IMR-90 (cell line): ENCODE measurements around the gene UNKL. TPM values are rescaled to one million over a fixed set of nuclear protein-coding genes. Genes with fewer than 3 reads are reported as not detected.
A peak's percentile ranks its signal among the peaks of the same experiment; 100 is the strongest.

Experiments
- ATAC-seq: fragments of 200-7000 bp; cut with Tn5 transposase; 2 replicates; pipeline ENCODE4 v1.9.1; 2020; ENCODE audit warnings: low read depth, mild to moderate bottlenecking, moderate library complexity
- BruUV-seq: library from RNA; stranded (reverse); fragments of 400-500 nt; replicated peaks from 2 replicates; lab custom pipeline; 2021; lab: Mats Ljungman, UMichigan
- CTCF ChIA-PET: fragments of 300-600 bp; formaldehyde crosslinking; extraction: SDS; loops from one replicate; lab custom pipeline; 2021; ENCODE audit warnings: antibody characterized with exemption; lab: Yijun Ruan, JAX
- POLR2A ChIA-PET: fragments of 300-600 bp; sonication (Branson Sonifier 250); formaldehyde crosslinking; loops from one replicate; lab custom pipeline; 2022; ENCODE audit warnings: antibody characterized with exemption; ENCODE audit not compliant: unreplicated experiment; lab: Charles Lee
- DNase-seq: peaks from one replicate; pipeline ENCODE4 v3.0.0; 2013
- H2AFZ ChIP-seq: replicated peaks from 2 replicates; pipeline ENCODE3; 2013; ENCODE audit warnings: low read length, mild to moderate bottlenecking; ENCODE audit not compliant: poor library complexity
- H2AK5ac ChIP-seq: 2 replicates; pipeline ENCODE4 v1.6.1; 2013; ENCODE audit warnings: low read depth, low read length, inconsistent platforms
- H2AK9ac ChIP-seq: replicated peaks from 2 replicates; pipeline ENCODE3; 2013; ENCODE audit warnings: mild to moderate bottlenecking, low read depth, low read length, moderate library complexity; ENCODE audit not compliant: poor library complexity
- H2BK120ac ChIP-seq: 2 replicates; pipeline ENCODE4 v1.6.1; 2013; ENCODE audit warnings: low read depth, low read length, inconsistent platforms
- H2BK15ac ChIP-seq: 3 replicates; pipeline ENCODE4 v1.6.1; 2013; ENCODE audit warnings: low read depth, low read length, inconsistent platforms
- H2BK20ac ChIP-seq: 2 replicates; pipeline ENCODE4 v1.6.1; 2013; ENCODE audit warnings: low read depth, mild to moderate bottlenecking, inconsistent platforms, low read length, moderate library complexity
- H2BK5ac ChIP-seq: 2 replicates; pipeline ENCODE4 v1.6.1; 2013; ENCODE audit warnings: mild to moderate bottlenecking, low read depth, low read length, inconsistent platforms; ENCODE audit not compliant: poor library complexity, severe bottlenecking
- H3K14ac ChIP-seq: replicated peaks from 2 replicates; pipeline ENCODE4 v1.6.1; 2013; ENCODE audit warnings: low read depth, low read length, inconsistent platforms
- H3K18ac ChIP-seq: 2 replicates; pipeline ENCODE4 v1.6.1; 2013; ENCODE audit warnings: low read depth, low read length, control low read depth
- H3K23ac ChIP-seq: 2 replicates; pipeline ENCODE4 v1.6.1; 2013; ENCODE audit warnings: low read depth, low read length, inconsistent platforms
- H3K27ac ChIP-seq: 2 replicates; pipeline ENCODE4 v1.5.1; 2013; ENCODE audit warnings: mild to moderate bottlenecking, control low read depth, low read length; ENCODE audit not compliant: insufficient read depth
- H3K27me3 ChIP-seq: 2 replicates; pipeline ENCODE4 v1.6.1; 2013; ENCODE audit warnings: low read length; ENCODE audit not compliant: control insufficient read depth, insufficient read depth
- H3K36me3 ChIP-seq: 2 replicates; pipeline ENCODE4 v1.6.1; 2013; ENCODE audit warnings: low read length, mixed read lengths; ENCODE audit not compliant: control insufficient read depth, insufficient read depth
- H3K4ac ChIP-seq: 2 replicates; pipeline ENCODE4 v1.6.1; 2013; ENCODE audit warnings: low read depth, low read length, inconsistent platforms
- H3K4me1 ChIP-seq: 2 replicates; pipeline ENCODE4 v1.6.1; 2013; ENCODE audit warnings: low read length, mixed read lengths; ENCODE audit not compliant: control insufficient read depth, insufficient read depth
- H3K4me2 ChIP-seq: 2 replicates; pipeline ENCODE4 v1.6.1; 2013; ENCODE audit warnings: low read depth, mild to moderate bottlenecking, control low read depth, low read length, moderate library complexity
- H3K4me3 ChIP-seq: 2 replicates; pipeline ENCODE4 v1.5.1; 2013; ENCODE audit warnings: low read depth, mild to moderate bottlenecking, control low read depth, low read length, moderate library complexity; ENCODE audit not compliant: insufficient read depth
- H3K56ac ChIP-seq: 2 replicates; pipeline ENCODE4 v1.6.1; 2013; ENCODE audit warnings: low read length, inconsistent platforms; ENCODE audit not compliant: insufficient read depth; ENCODE audit errors: extremely low read depth
- H3K79me1 ChIP-seq, 2 experiments: 2 replicates each; pipeline ENCODE4 v1.6.1; 2013; ENCODE audit warnings: low read length in 2 of 2, inconsistent platforms in 1 of 2, low read depth in 1 of 2
- H3K9ac ChIP-seq: 2 replicates; pipeline ENCODE4 v1.6.1; 2013; ENCODE audit warnings: low read depth, low read length, control low read depth
- H3K9me1 ChIP-seq: 2 replicates; pipeline ENCODE4 v1.6.1; 2013; ENCODE audit warnings: low read length, inconsistent platforms; ENCODE audit not compliant: insufficient read depth
- H3K9me3 ChIP-seq: 2 replicates; pipeline ENCODE4 v1.6.1; 2013; ENCODE audit warnings: low read length; ENCODE audit not compliant: control insufficient read depth, insufficient read depth
- H4K20me1 ChIP-seq: 2 replicates; pipeline ENCODE4 v1.6.1; 2013; ENCODE audit warnings: low read length, inconsistent platforms; ENCODE audit not compliant: insufficient read depth
- H4K5ac ChIP-seq: 2 replicates; pipeline ENCODE4 v1.6.1; 2013; ENCODE audit warnings: mild to moderate bottlenecking, low read depth, low read length, control low read depth
- H4K8ac ChIP-seq, 2 experiments: 2 replicates each; pipeline ENCODE4 v1.6.1; 2013; ENCODE audit warnings: low read depth in 2 of 2, low read length in 2 of 2, control low read depth in 1 of 2, inconsistent platforms in 1 of 2
- H4K91ac ChIP-seq: 2 replicates; pipeline ENCODE4 v1.6.1; 2013; ENCODE audit warnings: low read depth, low read length, inconsistent platforms; ENCODE audit not compliant: insufficient read depth
- BHLHE40 ChIP-seq: fragments of 150-350 bp; IDR thresholded peaks from 2 replicates; pipeline ENCODE4 v1.6.1; 2016; ENCODE audit warnings: mild to moderate bottlenecking, low read depth, low read length
- CEBPB ChIP-seq: IDR thresholded peaks from 2 replicates; pipeline ENCODE4 v1.6.1; 2012; ENCODE audit warnings: low read depth, low read length, improper control_type of control experiment
- CHD1 ChIP-seq: IDR thresholded peaks from 2 replicates; pipeline ENCODE4 v1.6.1; 2012; ENCODE audit warnings: low read depth, low read length, improper control_type of control experiment
- FOS ChIP-seq: fragments of 150-350 bp; IDR thresholded peaks from 2 replicates; pipeline ENCODE4 v1.6.1; 2016; ENCODE audit warnings: low read depth, low read length
- MAFK ChIP-seq: IDR thresholded peaks from 2 replicates; pipeline ENCODE4 v1.6.1; 2012; ENCODE audit warnings: low read depth, low read length, improper control_type of control experiment
- MAZ ChIP-seq: IDR thresholded peaks from 2 replicates; pipeline ENCODE4 v1.6.1; 2012; ENCODE audit warnings: low read depth, mild to moderate bottlenecking, low read length, improper control_type of control experiment, moderate library complexity, borderline replicate concordance
- MXI1 ChIP-seq: IDR thresholded peaks from 2 replicates; pipeline ENCODE4 v1.6.1; 2012; ENCODE audit warnings: low read depth, mild to moderate bottlenecking, low read length, moderate library complexity, borderline replicate concordance
- NFE2L2 ChIP-seq: fragments of 150-350 bp; IDR thresholded peaks from 2 replicates; pipeline ENCODE4 v1.6.1; 2016; ENCODE audit warnings: low read depth, mild to moderate bottlenecking, low read length
- RAD21 ChIP-seq: IDR thresholded peaks from 2 replicates; pipeline ENCODE4 v1.6.1; 2012; ENCODE audit warnings: low read length, improper control_type of control experiment
- RFX5 ChIP-seq: IDR thresholded peaks from 2 replicates; pipeline ENCODE4 v1.8.0; 2012; ENCODE audit warnings: low read depth, mild to moderate bottlenecking, low read length, moderate library complexity
- USF2 ChIP-seq: fragments of 150-350 bp; IDR thresholded peaks from 2 replicates; pipeline ENCODE4 v1.6.1; 2017; ENCODE audit warnings: mild to moderate bottlenecking, antibody characterized with exemption, low read length, low read depth
- WGBS, 2 experiments: methylation state at CpG; one replicate each; pipeline versions ENCODE4 v1.1.5 to v1.1.7; 2013; ENCODE audit warnings: missing lambda C conversion rate in 2 of 2; ENCODE audit not compliant: insufficient read length in 1 of 2; ENCODE audit errors: extremely low coverage in 2 of 2; 5-methylcytosine and 5-hydroxymethylcytosine counted together
- dilution Hi-C: fragments of 300-500 bp; cut with HindIII; formaldehyde crosslinking; loops from one replicate; pipeline ENCODE4 v1.14.3; 2018; ENCODE audit warnings: low sequenced_read_pairs; ENCODE audit not compliant: unreplicated experiment
- in situ Hi-C: fragments of 300-500 bp; cut with MboI; formaldehyde crosslinking; loops from 3 replicates; pipeline ENCODE4 v1.14.3; 2019; ENCODE audit warnings: low sequenced_read_pairs, inconsistent platforms, mixed read lengths
- intact Hi-C: fragments of 100-400 bp; cut with micrococcal nuclease; formaldehyde crosslinking; loops from 2 replicates; pipeline ENCODE4 v1.10.0; 2022
- polyA plus RNA-seq, 3 experiments: library from polyadenylated mRNA; depleted of rRNA; stranded (reverse); fragments of >200 nt; gene quantifications; 2 replicates each; pipeline ENCODE4 v1.2.3, GENCODE V29; 2012; ENCODE audit warnings: low replicate concordance in 1 of 3
- total RNA-seq: library from RNA; depleted of rRNA; stranded (reverse); fragments of >200 nt; gene quantifications from 2 replicates; pipeline ENCODE4 v1.2.3, GENCODE V29; 2012

The UNKL gene
- total and polyA plus RNA-seq, 2 of the 4 experiments (the other 2 are of a cell fraction): 4.1 to 13.3 TPM

DNA sequence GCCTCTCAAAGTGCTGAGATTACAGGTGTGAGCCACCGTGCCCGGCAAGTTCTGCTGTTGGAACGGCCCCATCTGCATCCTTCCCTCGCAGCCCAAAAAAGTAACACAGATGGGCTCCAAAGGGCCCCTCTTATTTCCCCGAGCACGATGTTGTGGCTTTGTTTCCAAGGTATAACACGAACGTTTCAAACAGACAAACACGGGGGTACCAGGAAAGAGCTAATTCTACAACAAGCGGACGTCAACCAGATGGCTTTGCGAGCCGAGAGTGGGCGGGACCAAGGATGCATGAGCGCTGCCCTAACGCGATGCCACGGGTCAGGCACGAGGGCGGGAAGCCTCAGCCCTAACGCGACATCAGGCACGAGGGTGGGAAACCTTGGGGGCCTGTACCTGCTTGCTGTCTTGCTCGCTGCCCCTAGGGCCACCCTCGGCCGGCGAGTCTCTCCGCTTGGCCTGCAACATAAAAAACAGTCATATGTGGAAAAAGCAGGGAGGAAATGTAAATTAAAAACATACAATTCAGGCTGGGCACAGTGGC is 24.2 kb downstream of the UNKL start:
- Histone ChIP-seq H3K14ac (no peak overlapping the region), H4K5ac (no peak overlapping the region), H3K9me1 (0 out of 2 replicates have a peak, but pooled peaks cover 2% of the 10 kb centered on the region), H3K27ac (no peak overlapping the region), H3K23ac (no peak overlapping the region), H2AK9ac (no peak overlapping the region), H3K18ac (no peak overlapping the region), H2AK5ac (no peak overlapping the region), H2AFZ (peak overlapping the region; percentile 67), H3K56ac (no peak overlapping the region), H2BK20ac (no peak overlapping the region), H3K4ac (no peak overlapping the region), H3K4me1 (no peaks in the 10 kb centered on the region), H3K4me2 (no peak overlapping the region), H4K91ac (no peak overlapping the region), H4K20me1 (no peaks in the 10 kb centered on the region), H2BK15ac (no peak overlapping the region), H4K8ac (no peak overlapping the region), H2BK5ac (no peak overlapping the region), H3K79me1 (no peaks in the 10 kb centered on the region; a peak in 1 of 4 replicates), H3K36me3 (peaks cover 38% of the 10 kb centered on the region), H3K9me3 (no peaks in the 10 kb centered on the region), H2BK120ac (no peak overlapping the region), H3K9ac (no peak overlapping the region), H3K27me3 (no peaks in the 10 kb centered on the region), H3K4me3 (no peak overlapping the region)
- 94% methylated on average over 10 of the region's 28 CpGs; no CpG with 5 or more reads in 1 of the 2 experiments for WGBS, 2 experiments
- ChIA-PET POLR2A (no interaction called here), CTCF (no interaction called here)
- in situ Hi-C loops (no loop called here), dilution Hi-C loops (no loop called here), intact Hi-C loops (no loop called here)
- BruUV-seq: no TSS peak
- TF ChIP-seq MAZ (no peak), NFE2L2 (no peak), FOS (no peak), CHD1 (no peak), USF2 (no peak), CEBPB (no peak), MXI1 (no peak), BHLHE40 (no peak), RAD21 (no peak), MAFK (no peak), RFX5 (no peak)
- DNase-seq: no peak
- no peak for ATAC-seq
